Neural progenitor cell (in vitro differentiated cells): ENCODE measurements around the gene UBE2I. TPM values are rescaled to one million over a fixed set of nuclear protein-coding genes. Genes with fewer than 3 reads are reported as not detected.

Experiments
- DNase-seq: peaks from one replicate; pipeline ENCODE4 v3.0.0-alpha.2; 2016; ENCODE audit warnings: low spot score
- H2AFZ ChIP-seq: fragments of 200-600 bp; sonication (generic); replicated peaks from 2 replicates; pipeline ENCODE4 v1.6.1; 2016; ENCODE audit warnings: antibody characterized with exemption
- H3F3A ChIP-seq: fragments of 200-600 bp; sonication (generic); 2 replicates; pipeline ENCODE4 v1.6.1; 2016; ENCODE audit warnings: antibody characterized with exemption, low read depth
- H3K27ac ChIP-seq: fragments of 200-600 bp; sonication (generic); 2 replicates; pipeline ENCODE4 v1.5.1; 2016; ENCODE audit warnings: mild to moderate bottlenecking
- H3K27me3 ChIP-seq: fragments of 200-600 bp; sonication (generic); 2 replicates; pipeline ENCODE4 v1.6.1; 2016; ENCODE audit warnings: mild to moderate bottlenecking, moderate library complexity
- H3K36me3 ChIP-seq: fragments of 200-600 bp; sonication (generic); 2 replicates; pipeline ENCODE4 v1.5.1; 2016
- H3K4me1 ChIP-seq: fragments of 200-600 bp; sonication (generic); 2 replicates; pipeline ENCODE4 v1.6.1; 2016; ENCODE audit warnings: mixed run types
- H3K4me2 ChIP-seq: fragments of 200-600 bp; sonication (generic); 2 replicates; pipeline ENCODE4 v1.6.1; 2016
- H3K4me3 ChIP-seq: fragments of 200-600 bp; sonication (generic); 2 replicates; pipeline ENCODE4 v1.5.1; 2016
- H3K79me2 ChIP-seq: fragments of 200-600 bp; sonication (generic); 2 replicates; pipeline ENCODE4 v1.6.1; 2016; ENCODE audit warnings: low read depth
- H3K9ac ChIP-seq: fragments of 200-600 bp; sonication (generic); 2 replicates; pipeline ENCODE4 v1.6.1; 2016
- H3K9me3 ChIP-seq: fragments of 200-600 bp; sonication (generic); 2 replicates; pipeline ENCODE4 v1.5.1; 2016; ENCODE audit warnings: low read depth
- H4K20me1 ChIP-seq: fragments of 200-600 bp; sonication (generic); 2 replicates; pipeline ENCODE4 v1.6.1; 2016; ENCODE audit warnings: low read depth
- H3K27ac Mint-ChIP-seq: 3 replicates; pipeline ENCODE4 v1.8.0; 2021; ENCODE audit warnings: mixed read lengths
- H3K27me3 Mint-ChIP-seq: 2 replicates; pipeline ENCODE4 v1.8.0; 2022; ENCODE audit warnings: low read depth, mild to moderate bottlenecking, inconsistent platforms, moderate library complexity, mixed read lengths; ENCODE audit not compliant: insufficient read depth
- H3K36me3 Mint-ChIP-seq: 3 replicates; pipeline ENCODE4 v1.8.0; 2021; ENCODE audit warnings: mixed read lengths
- H3K4me1 Mint-ChIP-seq: 3 replicates; pipeline ENCODE4 v1.8.0; 2021; ENCODE audit warnings: mixed read lengths
- H3K4me3 Mint-ChIP-seq: 3 replicates; pipeline ENCODE4 v1.8.0; 2021; ENCODE audit warnings: mild to moderate bottlenecking, moderate library complexity, mixed read lengths
- H3K9me3 Mint-ChIP-seq: 3 replicates; pipeline ENCODE4 v1.8.0; 2020; ENCODE audit warnings: mixed read lengths
- CTCF ChIP-seq: fragments of 200-600 bp; sonication (generic); IDR thresholded peaks from 2 replicates; pipeline ENCODE4 v1.5.1; 2017; ENCODE audit warnings: antibody characterized with exemption, mild to moderate bottlenecking
- EZH2 ChIP-seq: fragments of 200-600 bp; sonication (generic); IDR thresholded peaks from 2 replicates; pipeline ENCODE4 v1.6.1; 2017; ENCODE audit warnings: antibody characterized with exemption, mild to moderate bottlenecking, moderate library complexity
- EZH2phosphoT487 ChIP-seq: fragments of 200-600 bp; sonication (generic); IDR thresholded peaks from 2 replicates; pipeline ENCODE4 v1.6.1; 2017; ENCODE audit warnings: antibody characterized with exemption
- total RNA-seq: library from RNA; depleted of rRNA; stranded (reverse); fragments of >200 nt; gene quantifications from 2 replicates; pipeline ENCODE4 v1.2.3, GENCODE V29; 2015; ENCODE audit warnings: low replicate concordance

The UBE2I gene
- total RNA-seq, 1 donor from 2014 or later, result 239 TPM

- Mint-ChIP-seq H3K4me3 (no peak overlapping the region), H3K36me3 (peaks cover 32% of the 10 kb centered on the region), H3K27ac (no peak overlapping the region), H3K4me1 (peaks cover 18% of the 10 kb centered on the region), H3K27me3 (peaks cover 7% of the 10 kb centered on the region), H3K9me3 (no peaks in the 10 kb centered on the region)
- no peaks in the 10 kb centered on the region for H3K9me3 ChIP-seq
- H3K4me2 ChIP-seq, result no peak overlapping the region
- H2AFZ ChIP-seq, result no peak overlapping the region
- TF ChIP-seq CTCF, result no peak
- no peak for TF ChIP-seq EZH2
- TF ChIP-seq EZH2phosphoT487, result no peak
- H3K36me3 ChIP-seq, result no peaks in the 10 kb centered on the region
- peaks cover 11% of the 10 kb centered on the region for H3K4me1 ChIP-seq
- H3K4me3 ChIP-seq, result no peak overlapping the region
- H4K20me1 ChIP-seq, result peaks cover 97% of the 10 kb centered on the region
- peaks cover 98% of the 10 kb centered on the region for H3K79me2 ChIP-seq
- no peak for DNase-seq
- H3K9ac ChIP-seq, result no peak overlapping the region
- no peak overlapping the region for H3K27ac ChIP-seq
- H3K27me3 ChIP-seq, result no peaks in the 10 kb centered on the region
- H3F3A ChIP-seq, result no peaks in the 10 kb centered on the region
Observed at GRCh38 chr16:1314399-1315068, 5.1 kb downstream of the UBE2I start.

GRCh38 chr16:1315081-1316032 is 5.9 kb downstream of the UBE2I start:
- Mint-ChIP-seq H3K4me3 (no peak overlapping the region), H3K27ac (no peak overlapping the region), H3K4me1 (peaks cover 15% of the 10 kb centered on the region), H3K36me3 (peaks cover 35% of the 10 kb centered on the region), H3K9me3 (no peaks in the 10 kb centered on the region), H3K27me3 (peaks cover 3% of the 10 kb centered on the region)
- Histone ChIP-seq H3K9ac (no peak overlapping the region), H2AFZ (no peak overlapping the region), H3K27me3 (no peaks in the 10 kb centered on the region), H3F3A (no peaks in the 10 kb centered on the region), H4K20me1 (peaks cover 99% of the 10 kb centered on the region), H3K36me3 (no peaks in the 10 kb centered on the region), H3K27ac (no peak overlapping the region), H3K79me2 (peaks cover 100% of the 10 kb centered on the region), H3K9me3 (no peaks in the 10 kb centered on the region), H3K4me1 (peaks cover 11% of the 10 kb centered on the region), H3K4me3 (no peak overlapping the region), H3K4me2 (no peak overlapping the region)
- no peak for DNase-seq
- TF ChIP-seq EZH2phosphoT487 (no peak), CTCF (no peak), EZH2 (no peak)

DNA sequence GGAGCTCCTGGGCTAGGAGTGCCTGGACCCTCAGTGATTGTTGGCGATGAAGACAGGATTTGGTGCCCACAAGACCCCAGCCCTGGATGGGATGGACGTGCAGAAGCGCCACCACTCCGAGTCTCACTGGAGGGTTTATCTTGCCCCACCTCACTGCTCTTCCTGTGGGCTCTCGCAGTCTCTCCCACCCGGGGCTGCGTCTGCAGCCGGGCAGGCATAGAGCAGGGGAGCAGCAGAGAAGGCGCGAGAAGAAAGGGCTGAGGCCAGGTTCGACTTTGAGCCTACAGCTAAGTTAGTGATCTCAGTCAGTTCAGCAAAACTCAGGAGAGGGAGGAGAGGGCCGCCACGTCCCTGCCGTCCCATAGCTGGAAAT is 6.6 kb downstream of the UBE2I start:
- Histone ChIP-seq H3K36me3 (no peaks in the 10 kb centered on the region), H2AFZ (no peak overlapping the region), H3K27me3 (no peaks in the 10 kb centered on the region), H3K4me2 (no peak overlapping the region), H4K20me1 (peaks cover 94% of the 10 kb centered on the region), H3K9ac (no peak overlapping the region), H3K27ac (no peak overlapping the region), H3K79me2 (peaks cover 94% of the 10 kb centered on the region), H3F3A (no peaks in the 10 kb centered on the region), H3K4me3 (no peak overlapping the region), H3K9me3 (no peaks in the 10 kb centered on the region), H3K4me1 (peaks cover 8% of the 10 kb centered on the region)
- Mint-ChIP-seq H3K27me3 (peaks cover 3% of the 10 kb centered on the region), H3K27ac (no peak overlapping the region), H3K9me3 (no peaks in the 10 kb centered on the region), H3K4me1 (peaks cover 9% of the 10 kb centered on the region), H3K4me3 (no peak overlapping the region), H3K36me3 (peaks cover 32% of the 10 kb centered on the region)
- no peak for DNase-seq
- TF ChIP-seq EZH2, result no peak
- no peak for TF ChIP-seq EZH2phosphoT487
- TF ChIP-seq CTCF, result no peak
